PC-9 (cell line): Measurements from ENCODE around the gene SSNA1. TPM values are rescaled to one million over a fixed set of nuclear protein-coding genes. Genes with fewer than 3 reads are reported as not detected.

Experiments used
- BruUV-seq: library from RNA; stranded (reverse); fragments of 400-500 nt; replicated peaks from 2 replicates; lab custom pipeline; 2021; lab: Mats Ljungman, UMichigan
- CTCF ChIA-PET: fragments of 300-600 bp; sonication (Branson Sonifier 250); formaldehyde crosslinking; loops from one replicate; lab custom pipeline; 2022; ENCODE audit warnings: antibody characterized with exemption; lab: Charles Lee
- POLR2A ChIA-PET: fragments of 300-600 bp; sonication (Branson Sonifier 250); formaldehyde crosslinking; loops from one replicate; lab custom pipeline; 2022; ENCODE audit warnings: antibody characterized with exemption; ENCODE audit not compliant: unreplicated experiment; lab: Charles Lee
- DNase-seq, 2 experiments: peaks; one replicate each; pipeline versions ENCODE4 v3.0.0 to v3.0.0-alpha.2; 2015 to 2022; ENCODE audit warnings: mixed read lengths in 1 of 2
- H2AFZ ChIP-seq: fragments of 200-600 bp; sonication (generic); 2 replicates; pipeline ENCODE4 v1.8.1; 2017; ENCODE audit warnings: antibody characterized with exemption
- H3F3A ChIP-seq: fragments of 200-600 bp; sonication (generic); 2 replicates; pipeline ENCODE4 v1.8.1; 2017; ENCODE audit warnings: antibody characterized with exemption, mild to moderate bottlenecking, low read depth; ENCODE audit not compliant: insufficient read depth
- H3K27ac ChIP-seq: fragments of 200-600 bp; sonication (generic); 2 replicates; pipeline ENCODE4 v1.6.1; 2016; ENCODE audit warnings: mixed run types
- H3K27me3 ChIP-seq: fragments of 200-600 bp; sonication (generic); 2 replicates; pipeline ENCODE4 v1.6.1; 2016; ENCODE audit warnings: low read depth, mixed run types; ENCODE audit not compliant: insufficient read depth
- H3K36me3 ChIP-seq: fragments of 200-600 bp; sonication (generic); 2 replicates; pipeline ENCODE4 v1.6.1; 2016; ENCODE audit warnings: low read depth, mixed run types
- H3K4me1 ChIP-seq: fragments of 200-600 bp; sonication (generic); replicated peaks from 2 replicates; pipeline ENCODE4 v1.6.1; 2016; ENCODE audit warnings: mixed run types; ENCODE audit not compliant: insufficient read depth
- H3K4me2 ChIP-seq: fragments of 200-600 bp; sonication (generic); 2 replicates; pipeline ENCODE4 v1.6.1; 2017; ENCODE audit warnings: mixed run types
- H3K4me3 ChIP-seq: fragments of 200-600 bp; sonication (generic); 2 replicates; pipeline ENCODE4 v1.6.1; 2016; ENCODE audit warnings: mixed run types
- H3K79me2 ChIP-seq: fragments of 200-600 bp; sonication (generic); 2 replicates; pipeline ENCODE4 v1.6.1; 2017; ENCODE audit warnings: low read depth, mixed run types
- H3K9me2 ChIP-seq: fragments of 200-600 bp; sonication (generic); 2 replicates; pipeline ENCODE4 v1.8.1; 2017; ENCODE audit warnings: mild to moderate bottlenecking; ENCODE audit not compliant: insufficient read depth
- H3K9me3 ChIP-seq: fragments of 200-600 bp; sonication (generic); 2 replicates; pipeline ENCODE4 v1.8.1; 2016; ENCODE audit warnings: low read depth; ENCODE audit not compliant: insufficient read depth
- H4K20me1 ChIP-seq: fragments of 200-600 bp; sonication (generic); 2 replicates; pipeline ENCODE4 v1.8.1; 2017; ENCODE audit not compliant: insufficient read depth
- CTCF ChIP-seq: fragments of 200-600 bp; sonication (generic); conservative IDR thresholded peaks from 2 replicates; pipeline ENCODE4 v1.6.1; 2017; ENCODE audit warnings: mixed run types, antibody characterized with exemption, mild to moderate bottlenecking, moderate library complexity
- EZH2 ChIP-seq: fragments of 200-600 bp; sonication (generic); IDR thresholded peaks from 2 replicates; pipeline ENCODE4 v1.8.0; 2017; ENCODE audit warnings: antibody characterized with exemption, low read depth
- intact Hi-C: fragments of 100-400 bp; cut with micrococcal nuclease; formaldehyde crosslinking; loops from one replicate; pipeline ENCODE4 v1.10.0; 2022; ENCODE audit not compliant: unreplicated experiment
- total RNA-seq: library from RNA; stranded (reverse); gene quantifications from 2 replicates; pipeline ENCODE4 v1.2.3, GENCODE V29; 2021

The SSNA1 gene
- total RNA-seq, 1 experiment from 2014 or later = 98.7 TPM

DNA sequence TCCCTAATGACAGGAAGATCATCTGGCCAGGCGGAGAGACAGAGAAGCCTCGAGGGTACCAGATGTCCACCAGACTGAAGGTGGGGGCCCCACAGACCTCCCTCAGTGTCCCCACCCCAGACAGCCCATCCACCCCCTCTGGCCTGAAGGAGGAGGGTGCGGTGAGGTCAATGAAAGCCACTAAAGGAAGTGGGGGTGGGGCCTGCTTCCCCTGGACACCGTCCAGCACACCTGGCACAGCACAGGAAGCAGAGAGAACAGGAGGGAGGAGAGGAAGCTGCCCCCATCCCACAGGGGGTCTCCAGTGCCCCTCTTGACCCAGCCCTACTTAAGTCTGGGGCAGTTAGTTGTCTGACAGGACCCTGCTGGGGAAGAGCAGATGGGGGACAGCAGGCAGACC, 29.9 kb upstream of the SSNA1 start:
- Histone ChIP-seq H3K4me3 (no peak overlapping the region), H3K79me2 (no peaks in the 10 kb centered on the region), H4K20me1 (no peaks in the 10 kb centered on the region), H3K9me3 (no peaks in the 10 kb centered on the region), H3F3A (peaks cover 8% of the 10 kb centered on the region; the same call in 1 of the 2 replicates), H3K27ac (no peak overlapping the region), H2AFZ (no peak overlapping the region), H3K27me3 (no peaks in the 10 kb centered on the region), H3K4me2 (no peak overlapping the region), H3K4me1 (no peaks in the 10 kb centered on the region), H3K9me2 (no peaks in the 10 kb centered on the region), H3K36me3 (no peaks in the 10 kb centered on the region)
- no peak for TF ChIP-seq EZH2
- TF ChIP-seq CTCF = no peak
- DNase-seq = no peak
- intact Hi-C loops = no loop called here
- no TSS peak for BruUV-seq
- POLR2A ChIA-PET = no interaction called here
- CTCF ChIA-PET = no interaction called here

DNA sequence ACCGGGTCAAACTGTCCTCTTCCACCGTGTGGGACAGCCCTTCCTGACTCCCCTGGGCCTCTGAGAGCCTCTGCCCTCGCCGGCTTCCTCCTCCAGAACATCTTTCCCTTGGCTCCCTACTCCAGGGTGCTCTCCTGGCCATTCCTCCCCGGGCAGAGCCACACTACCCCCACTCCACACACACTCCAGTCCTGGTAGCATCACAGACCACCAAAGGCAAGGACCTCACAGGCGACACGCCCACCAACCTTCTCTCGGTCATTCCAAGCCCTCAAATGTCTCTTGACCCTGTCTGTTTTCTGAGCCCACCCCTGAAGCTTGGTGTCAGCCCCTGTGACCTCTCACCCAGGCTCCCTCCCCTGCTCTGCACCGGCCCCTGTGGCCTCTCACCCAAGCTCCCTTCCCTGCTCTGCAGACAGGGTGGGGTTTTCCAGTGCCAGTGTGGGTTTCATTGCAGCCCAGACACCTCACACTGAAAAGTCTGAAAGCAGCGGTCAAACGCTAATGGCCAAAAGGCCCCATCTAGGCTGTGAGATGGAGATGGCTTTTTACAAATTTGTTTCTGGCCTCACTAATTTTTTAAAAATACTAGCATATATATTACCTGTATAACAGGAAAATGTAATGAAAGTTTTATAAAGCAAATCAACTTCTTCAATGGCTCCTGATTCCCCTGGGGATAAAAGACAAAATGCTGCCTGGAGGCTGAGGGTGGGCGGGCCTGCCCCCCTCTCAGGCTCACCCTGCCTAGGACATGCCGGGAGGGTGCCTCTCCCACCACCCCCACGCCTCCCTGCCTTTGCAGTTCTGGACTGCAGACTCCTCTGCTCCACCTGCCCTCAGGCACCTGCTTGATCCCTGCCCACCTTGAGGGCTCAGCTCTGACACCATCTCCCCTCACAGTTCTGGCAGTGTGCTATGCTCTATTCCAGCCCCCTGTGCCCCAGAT, 29.1 kb upstream of the SSNA1 start:
- CTCF ChIA-PET = no interaction called here
- H3K4me2 ChIP-seq = no peak overlapping the region
- peaks cover 8% of the 10 kb centered on the region; the same call in 1 of the 2 replicates for H3F3A ChIP-seq
- no peaks in the 10 kb centered on the region for H3K27me3 ChIP-seq
- no peaks in the 10 kb centered on the region for H3K36me3 ChIP-seq
- TF ChIP-seq EZH2 = no peak
- TF ChIP-seq CTCF = no peak
- no peak overlapping the region for H3K4me3 ChIP-seq
- H3K79me2 ChIP-seq = no peaks in the 10 kb centered on the region
- no peak overlapping the region for H3K27ac ChIP-seq
- H3K9me2 ChIP-seq = no peaks in the 10 kb centered on the region
- no TSS peak for BruUV-seq
- H2AFZ ChIP-seq = no peak overlapping the region
- no peaks in the 10 kb centered on the region for H3K4me1 ChIP-seq
- intact Hi-C loops = no loop called here
- DNase-seq = no peak
- H3K9me3 ChIP-seq = no peaks in the 10 kb centered on the region
- POLR2A ChIA-PET = no interaction called here
- no peaks in the 10 kb centered on the region for H4K20me1 ChIP-seq

DNA sequence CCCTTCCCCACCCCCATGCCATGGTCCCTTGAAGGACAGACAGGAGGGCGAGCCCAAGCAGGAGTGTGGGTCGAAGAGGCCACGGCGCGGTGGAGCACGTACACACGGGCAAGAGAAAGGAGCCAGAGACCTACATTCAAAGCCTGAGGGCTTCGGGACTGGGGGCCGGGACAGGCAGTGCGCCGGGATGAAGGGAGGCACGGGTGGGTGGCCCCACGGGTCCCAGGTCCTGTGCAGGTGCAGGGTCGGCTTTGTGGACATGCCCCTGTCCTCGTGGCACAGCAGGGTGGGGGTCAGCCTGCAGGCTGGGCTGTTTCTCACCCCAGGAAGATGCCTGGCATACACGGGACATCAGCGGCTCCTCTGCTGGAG, 28.4 kb upstream of the SSNA1 start:
- TF ChIP-seq CTCF = no peak
- TF ChIP-seq EZH2 = no peak
- POLR2A ChIA-PET = no interaction called here
- intact Hi-C loops = no loop called here

More for the DNA sequence above, 28.4 kb upstream of the SSNA1 start:
- no peak for DNase-seq
- no peak overlapping the region for H3K4me3 ChIP-seq
- no peaks in the 10 kb centered on the region for H3K4me1 ChIP-seq
- H3K79me2 ChIP-seq = no peaks in the 10 kb centered on the region
- BruUV-seq = no TSS peak
- H4K20me1 ChIP-seq = no peaks in the 10 kb centered on the region
- no peaks in the 10 kb centered on the region for H3K9me2 ChIP-seq
- H3K36me3 ChIP-seq = no peaks in the 10 kb centered on the region
- H3K27ac ChIP-seq = no peak overlapping the region
- no peak overlapping the region for H2AFZ ChIP-seq
- H3K9me3 ChIP-seq = no peaks in the 10 kb centered on the region
- CTCF ChIA-PET = no interaction called here
- H3F3A ChIP-seq = peaks cover 2% of the 10 kb centered on the region; the same call in 1 of the 2 replicates
- no peak overlapping the region for H3K4me2 ChIP-seq
- no peaks in the 10 kb centered on the region for H3K27me3 ChIP-seq
